GM12801 (cell line): ENCODE measurements around the gene NR2F1.

Source experiments
- CTCF ChIP-seq: IDR thresholded peaks from one replicate; pipeline ENCODE4 v1.5.1; 2011; ENCODE audit warnings: control low read depth; ENCODE audit not compliant: insufficient read length; ENCODE audit errors: extremely low read depth

Gene NR2F1

GRCh38 chr5:93596676-93597490 is 13.9 kb downstream of the NR2F1 start:
- no peak for TF ChIP-seq CTCF

- no peak for TF ChIP-seq CTCF
Measured at GRCh38 chr5:93598091-93599000, 15.3 kb downstream of the NR2F1 start.

DNA sequence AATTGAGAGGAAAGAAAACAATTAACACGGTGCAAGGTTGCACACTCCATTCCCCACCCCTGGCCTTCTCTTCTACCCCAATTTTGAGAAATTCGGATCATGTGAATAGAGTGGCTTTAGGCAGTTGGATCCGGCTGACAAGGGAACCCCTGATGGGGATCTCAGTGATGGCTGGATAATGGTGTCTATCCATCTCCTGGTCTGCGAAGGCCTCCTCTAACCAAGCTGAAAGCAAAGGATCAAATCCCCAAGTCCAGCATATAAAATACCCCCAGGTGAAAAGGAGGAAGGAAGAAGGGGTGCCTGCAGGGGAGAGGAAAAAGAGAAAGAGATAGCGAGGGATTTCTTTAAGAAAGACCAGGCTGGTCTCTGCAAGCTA is 16.0 kb downstream of the NR2F1 start:
- TF ChIP-seq CTCF: no peak

GRCh38 chr5:93599399-93600120 is 16.5 kb downstream of the NR2F1 start:
- no peak for TF ChIP-seq CTCF

- no peak for TF ChIP-seq CTCF
Measured at GRCh38 chr5:93600409-93601070, 17.5 kb downstream of the NR2F1 start.

- TF ChIP-seq CTCF: no peak
Measured at GRCh38 chr5:93601071-93601801, 18.2 kb downstream of the NR2F1 start.
